Liver (tissue), 3 donors: Measurements from ENCODE around the gene LPP.

Source experiments
- ATF3 ChIP-seq: IDR thresholded peaks from 2 replicates; pipeline ENCODE4 v1.6.1; 2016; ENCODE audit warnings: antibody characterized with exemption
- CTCF ChIP-seq: fragments of 150-350 bp; IDR thresholded peaks from 2 replicates; pipeline ENCODE4 v1.5.1; 2017; ENCODE audit warnings: improper control_type of control experiment, low read depth, low read length; ENCODE audit not compliant: missing input control
- GABPA ChIP-seq, 2 donors: IDR thresholded peaks in 1 of 2; conservative IDR thresholded peaks in 1 of 2; 2 replicates each; pipeline ENCODE4 v1.6.1; 2016; ENCODE audit warnings: antibody characterized with exemption in 2 of 2, mild to moderate bottlenecking in 1 of 2, moderate library complexity in 1 of 2
- MAX ChIP-seq: IDR thresholded peaks from 2 replicates; pipeline ENCODE4 v1.6.1; 2016; ENCODE audit warnings: antibody characterized with exemption
- TAF1 ChIP-seq: conservative IDR thresholded peaks from 2 replicates; pipeline ENCODE4 v1.6.1; 2016; ENCODE audit warnings: antibody characterized with exemption, mild to moderate bottlenecking
- YY1 ChIP-seq: IDR thresholded peaks from 2 replicates; pipeline ENCODE4 v1.6.1; 2016; ENCODE audit warnings: antibody characterized with exemption, mild to moderate bottlenecking
- donor health status: healthy.
- donor health status: healthy.

GRCh38 chr3:188664795-188665194 is 510.8 kb downstream of the LPP start:
- TF ChIP-seq GABPA (IDR thresholded peaks at IDR 0.05 in 1 of 2, conservative IDR thresholded peaks at IDR 0.05 in 1 of 2) (no peak), CTCF (no peak), YY1 (no peak), MAX (no peak), ATF3 (no peak), TAF1 (no peak)
